HEK293T (cell line): Measurements from ENCODE around the gene ANO2.
A peak's percentile ranks its signal among the peaks of the same experiment; 100 is the strongest.

Source experiments
- CTCF ChIA-PET: fragments of 350-600 bp; formaldehyde crosslinking; extraction: SDS; loops from one replicate; lab custom pipeline; 2021; ENCODE audit warnings: antibody characterized with exemption, inconsistent platforms; lab: Yijun Ruan, JAX
- POLR2A ChIA-PET: fragments of 350-600 bp; formaldehyde crosslinking; extraction: SDS; loops from one replicate; lab custom pipeline; 2020; ENCODE audit warnings: antibody characterized with exemption, inconsistent platforms; lab: Yijun Ruan, JAX
- DNase-seq: peaks from one replicate; pipeline ENCODE4 v3.0.0; 2012; ENCODE audit warnings: mixed read lengths; ENCODE audit errors: extremely low spot score
- ARNT ChIP-seq: fragments of 450-650 bp; IDR thresholded peaks from 2 replicates; pipeline ENCODE4 v1.6.1; 2017; ENCODE audit warnings: mild to moderate bottlenecking
- BHLHE40 ChIP-seq: fragments of 450-650 bp; IDR thresholded peaks from 2 replicates; pipeline ENCODE4 v1.6.1; 2016; ENCODE audit warnings: mild to moderate bottlenecking, moderate library complexity, borderline replicate concordance
- CTBP1 ChIP-seq: fragments of 450-650 bp; IDR thresholded peaks from 2 replicates; pipeline ENCODE4 v1.6.1; 2016; ENCODE audit warnings: borderline replicate concordance
- ELF4 ChIP-seq: fragments of 450-650 bp; IDR thresholded peaks from 2 replicates; pipeline ENCODE4 v1.6.1; 2017; ENCODE audit warnings: antibody characterized with exemption
- FOXA1 ChIP-seq: fragments of 450-650 bp; IDR thresholded peaks from 2 replicates; pipeline ENCODE4 v1.6.1; 2016; ENCODE audit warnings: mild to moderate bottlenecking
- FOXK2 ChIP-seq: fragments of 450-650 bp; IDR thresholded peaks from 2 replicates; pipeline ENCODE4 v1.6.1; 2016; ENCODE audit warnings: mild to moderate bottlenecking
- FOXM1 ChIP-seq: fragments of 450-650 bp; IDR thresholded peaks from 2 replicates; pipeline ENCODE4 v1.6.1; 2017; ENCODE audit warnings: mild to moderate bottlenecking, borderline replicate concordance
- HDGF ChIP-seq: fragments of 450-650 bp; IDR thresholded peaks from 2 replicates; pipeline ENCODE4 v1.6.1; 2017; ENCODE audit warnings: antibody characterized with exemption, borderline replicate concordance
- L3MBTL2 ChIP-seq: fragments of 450-650 bp; conservative IDR thresholded peaks from 2 replicates; pipeline ENCODE4 v1.6.1; 2016; ENCODE audit warnings: mild to moderate bottlenecking
- LEF1 ChIP-seq: fragments of 450-650 bp; IDR thresholded peaks from 2 replicates; pipeline ENCODE4 v1.6.1; 2017; ENCODE audit warnings: mild to moderate bottlenecking, borderline replicate concordance
- NFRKB ChIP-seq: fragments of 450-650 bp; IDR thresholded peaks from 2 replicates; pipeline ENCODE4 v1.6.1; 2016; ENCODE audit warnings: mild to moderate bottlenecking, moderate library complexity
- SP1 ChIP-seq: fragments of 450-650 bp; IDR thresholded peaks from 2 replicates; pipeline ENCODE4 v1.6.1; 2017
- SUZ12 ChIP-seq: fragments of 450-650 bp; IDR thresholded peaks from 2 replicates; pipeline ENCODE4 v1.6.1; 2016; ENCODE audit warnings: mild to moderate bottlenecking
- TARDBP ChIP-seq: fragments of 450-650 bp; IDR thresholded peaks from 2 replicates; pipeline ENCODE4 v1.6.1; 2016
- ZNF384 ChIP-seq: fragments of 450-650 bp; IDR thresholded peaks from 2 replicates; pipeline ENCODE4 v1.6.1; 2016
- TF ChIP-seq, protein P1 (sequence below): fragments of 450-650 bp; IDR thresholded peaks from 2 replicates; pipeline ENCODE4 v1.6.1; 2016

Gene ANO2

GRCh38 chr12:5945071-5946008 is at the start of gene ANO2:
Gene ANO2 (minus strand): TSS chr12:5945259. CDS start chr12:5945217, 42 bp downstream.
- peak; percentile 71 for DNase-seq
- TF ChIP-seq ELF4 (no peak), TARDBP (no peak), NFRKB (no peak), ZNF384 (no peak), SP1 (no peak), LEF1 (no peak), FOXA1 (no peak), HDGF (no peak), CTBP1 (no peak), SUZ12 (no peak), L3MBTL2 (no peak)
- TF ChIP-seq, protein P1, sequence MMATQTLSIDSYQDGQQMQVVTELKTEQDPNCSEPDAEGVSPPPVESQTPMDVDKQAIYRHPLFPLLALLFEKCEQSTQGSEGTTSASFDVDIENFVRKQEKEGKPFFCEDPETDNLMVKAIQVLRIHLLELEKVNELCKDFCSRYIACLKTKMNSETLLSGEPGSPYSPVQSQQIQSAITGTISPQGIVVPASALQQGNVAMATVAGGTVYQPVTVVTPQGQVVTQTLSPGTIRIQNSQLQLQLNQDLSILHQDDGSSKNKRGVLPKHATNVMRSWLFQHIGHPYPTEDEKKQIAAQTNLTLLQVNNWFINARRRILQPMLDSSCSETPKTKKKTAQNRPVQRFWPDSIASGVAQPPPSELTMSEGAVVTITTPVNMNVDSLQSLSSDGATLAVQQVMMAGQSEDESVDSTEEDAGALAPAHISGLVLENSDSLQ, result no peak

GRCh38 chr12:5989621-5990020 is 44.6 kb upstream of the ANO2 start:
- POLR2A ChIA-PET, result interaction anchor here (0.5 kb wide), 1 partner anchor 49 kb away, joined by 3 read pairs; no protein-coding TSS in a partner anchor
- CTCF ChIA-PET, result interaction anchor here (0.5 to 6.5 kb wide), 6 partner anchors 23 to 296 kb away, joined by 3 to 175 read pairs (median 6); no protein-coding TSS in a partner anchor

More at GRCh38 chr12:5945071-5946008, at the start of gene ANO2:
- ChIA-PET POLR2A (no interaction called here), CTCF (no interaction called here)

GRCh38 chr12:5988659-5989116 is 43.6 kb upstream of the ANO2 start:
- TF ChIP-seq LEF1 (no peak), ELF4 (no peak), L3MBTL2 (no peak), FOXK2 (no peak), ARNT (no peak), BHLHE40 (no peak), SP1 (no peak), TARDBP (no peak), SUZ12 (no peak), FOXA1 (no peak), ZNF384 (no peak), CTBP1 (no peak), HDGF (no peak), FOXM1 (no peak)
- TF ChIP-seq, protein P1, result no peak
- DNase-seq, result peak; percentile 85
- CTCF ChIA-PET, result interaction anchor here (0.6 to 6.5 kb wide), 25 partner anchors 8 to 560 kb away, joined by 3 to 175 read pairs (median 4); no protein-coding TSS in a partner anchor
- POLR2A ChIA-PET, result interaction anchor here (1.1 kb wide), 1 partner anchor 50 kb away, joined by 6 read pairs; no protein-coding TSS in a partner anchor

More at GRCh38 chr12:5989621-5990020, 44.6 kb upstream of the ANO2 start:
- no peak for DNase-seq
- TF ChIP-seq BHLHE40 (no peak), ELF4 (no peak), CTBP1 (no peak), FOXK2 (no peak), NFRKB (no peak), FOXA1 (no peak), TARDBP (no peak), FOXM1 (no peak), LEF1 (no peak), ZNF384 (no peak), ARNT (no peak), HDGF (no peak), L3MBTL2 (no peak), SP1 (no peak), SUZ12 (no peak)
- TF ChIP-seq, protein P1, result no peak

GRCh38 chr12:5988088-5988487 is 43.0 kb upstream of the ANO2 start:
- DNase-seq, result no peak
- ChIA-PET POLR2A (interaction anchor here (0.5 to 1.1 kb wide), 2 partner anchors 51 to 300 kb away, joined by 3 to 6 read pairs; no protein-coding TSS in a partner anchor), CTCF (interaction anchor here (0.6 to 6.5 kb wide), 24 partner anchors 9 to 560 kb away, joined by 3 to 175 read pairs (median 4); no protein-coding TSS in a partner anchor)
- TF ChIP-seq, protein P1, result no peak
- TF ChIP-seq CTBP1, result no peak
- TF ChIP-seq HDGF, result no peak
- TF ChIP-seq TARDBP, result no peak
- no peak for TF ChIP-seq L3MBTL2
- TF ChIP-seq NFRKB, result no peak
- no peak for TF ChIP-seq ZNF384
- TF ChIP-seq LEF1, result no peak
- TF ChIP-seq FOXK2, result no peak
- TF ChIP-seq FOXM1, result no peak
- TF ChIP-seq BHLHE40, result no peak
- TF ChIP-seq ELF4, result no peak
